ENCODE results near the gene GPR42. TPM values are rescaled to one million over a fixed set of nuclear protein-coding genes. Genes with fewer than 3 reads are reported as not detected.

Gene GPR42
- total and polyA plus RNA-seq, 10 donors: 0.09 to 0.67 (median 0.63) TPM; not detected in 6

GRCh38 chr19:35408284-35409171 is 37.7 kb downstream of the GPR42 start:
- 77 to 85% (median 80%) methylated on average over 13 of the region's 13 CpGs for WGBS, 5 donors
- Histone ChIP-seq H3K9me3 (no peaks in the 10 kb centered on the region), H3K36me3 (no peaks in the 10 kb centered on the region), H3K27ac (no peak overlapping the region), H3K4me1 (peaks cover 0 to 17% (median 11%) of the 10 kb centered on the region in 6 donors), H3K4me3 (no peak overlapping the region), H3K27me3 (replicated peaks in 1 of 7) (peaks cover 0 to 52% (median 0%) of the 10 kb centered on the region in 7 donors)
- TF ChIP-seq POLR2A (IDR thresholded peaks at IDR 0.05): no peak
- TF ChIP-seq POLR2AphosphoS5 (IDR thresholded peaks at IDR 0.05): no peak
- TF ChIP-seq CTCF (IDR thresholded peaks at IDR 0.05 in 8 of 11, conservative IDR thresholded peaks at IDR 0.05 in 3 of 11): no peak
- intact Hi-C loops (cut with DNase I; ENCODE audit: low total_unique reads): no loop called here
- DNase-seq: no peak

- no peak overlapping the region for H3K27ac ChIP-seq
- 51 to 65% (median 59%) methylated on average over 5 of the region's 5 CpGs for WGBS, 5 donors
- intact Hi-C loops (cut with DNase I; ENCODE audit: low total_unique reads): no loop called here
- H3K4me3 ChIP-seq: no peak overlapping the region
- no peaks in the 10 kb centered on the region for H3K9me3 ChIP-seq
- peaks cover 0 to 59% (median 0%) of the 10 kb centered on the region in 7 donors for H3K27me3 ChIP-seq (replicated peaks in 1 of 7)
- DNase-seq: no peak
- peaks cover 0 to 17% (median 11%) of the 10 kb centered on the region in 6 donors for H3K4me1 ChIP-seq
- no peak for TF ChIP-seq POLR2A (IDR thresholded peaks at IDR 0.05)
- no peaks in the 10 kb centered on the region for H3K36me3 ChIP-seq
These were observed 38.3 kb downstream of the GPR42 start for GRCh38 chr19:35409191-35409590.

GRCh38 chr19:35410487-35410886 is 39.6 kb downstream of the GPR42 start:
- H3K9me3 ChIP-seq: no peaks in the 10 kb centered on the region
- TF ChIP-seq POLR2AphosphoS5 (IDR thresholded peaks at IDR 0.05) (no peak), POLR2A (IDR thresholded peaks at IDR 0.05) (no peak), CTCF (IDR thresholded peaks at IDR 0.05 in 8 of 11, conservative IDR thresholded peaks at IDR 0.05 in 3 of 11) (no peak)

GRCh38 chr19:35414442-35414841 is 43.6 kb downstream of the GPR42 start:
- TF ChIP-seq CTCF (IDR thresholded peaks at IDR 0.05 in 8 of 11, conservative IDR thresholded peaks at IDR 0.05 in 3 of 11) (no peak), POLR2A (IDR thresholded peaks at IDR 0.05) (no peak), POLR2AphosphoS5 (IDR thresholded peaks at IDR 0.05) (no peak)
- Histone ChIP-seq H3K27ac (no peak overlapping the region), H3K4me1 (peaks cover 0 to 11% (median under 1%) of the 10 kb centered on the region in 6 donors), H3K27me3 (replicated peaks in 1 of 7) (peaks cover 0 to 68% (median 10%) of the 10 kb centered on the region in 7 donors), H3K9me3 (no peaks in the 10 kb centered on the region), H3K36me3 (no peaks in the 10 kb centered on the region), H3K4me3 (no peak overlapping the region)
- 83 to 94% (median 90%) methylated on average over 3 of the region's 3 CpGs for WGBS, 5 donors
- intact Hi-C loops (cut with DNase I; ENCODE audit: low total_unique reads): no loop called here
- peak; percentile 38 for DNase-seq

More at GRCh38 chr19:35410487-35410886, 39.6 kb downstream of the GPR42 start:
- WGBS, 5 donors: 86 to 93% (median 92%) methylated on average over 5 of the region's 5 CpGs
- no peak overlapping the region for H3K27ac ChIP-seq
- peaks cover 0 to 17% (median 11%) of the 10 kb centered on the region in 6 donors for H3K4me1 ChIP-seq
- intact Hi-C loops (cut with DNase I; ENCODE audit: low total_unique reads): no loop called here
- no peak for DNase-seq
- no peaks in the 10 kb centered on the region for H3K36me3 ChIP-seq
- H3K27me3 ChIP-seq (replicated peaks in 1 of 7): peaks cover 0 to 69% (median 0%) of the 10 kb centered on the region in 7 donors
- no peak overlapping the region for H3K4me3 ChIP-seq

Data from spleen (tissue), 11 donors.